GM19025 (cell line): Measurements from ENCODE around the gene RPS19BP1.

ENCODE experiments used
- ATAC-seq: cut with Tn5 transposase; IDR thresholded peaks from one replicate; pipeline ENCODE4 v1.9.1; 2021; ENCODE audit warnings: mild to moderate bottlenecking, low read depth, moderate library complexity; ENCODE audit not compliant: unreplicated experiment

Gene RPS19BP1

DNA sequence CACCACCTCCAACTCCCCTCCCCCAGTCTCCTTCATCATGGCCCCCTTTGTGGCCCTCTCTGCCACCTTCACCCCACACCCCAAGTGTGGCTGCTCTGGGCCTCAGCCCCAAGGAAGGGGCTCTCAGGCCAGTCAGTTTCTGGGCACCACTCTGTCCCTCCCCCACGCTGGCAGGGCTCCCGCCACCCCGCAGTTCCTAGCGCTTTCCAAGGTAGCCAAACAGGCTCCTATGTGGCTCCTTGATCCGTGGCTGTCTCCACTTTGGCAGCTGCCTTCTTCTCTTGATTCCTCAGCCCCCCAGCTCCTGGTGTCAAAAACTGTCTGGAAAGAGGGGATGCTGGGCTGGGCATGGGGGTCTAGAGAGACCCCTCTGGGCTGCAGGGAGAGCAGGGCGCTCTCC lies 27.6 kb upstream of the RPS19BP1 start:
- ATAC-seq, result no peak

DNA sequence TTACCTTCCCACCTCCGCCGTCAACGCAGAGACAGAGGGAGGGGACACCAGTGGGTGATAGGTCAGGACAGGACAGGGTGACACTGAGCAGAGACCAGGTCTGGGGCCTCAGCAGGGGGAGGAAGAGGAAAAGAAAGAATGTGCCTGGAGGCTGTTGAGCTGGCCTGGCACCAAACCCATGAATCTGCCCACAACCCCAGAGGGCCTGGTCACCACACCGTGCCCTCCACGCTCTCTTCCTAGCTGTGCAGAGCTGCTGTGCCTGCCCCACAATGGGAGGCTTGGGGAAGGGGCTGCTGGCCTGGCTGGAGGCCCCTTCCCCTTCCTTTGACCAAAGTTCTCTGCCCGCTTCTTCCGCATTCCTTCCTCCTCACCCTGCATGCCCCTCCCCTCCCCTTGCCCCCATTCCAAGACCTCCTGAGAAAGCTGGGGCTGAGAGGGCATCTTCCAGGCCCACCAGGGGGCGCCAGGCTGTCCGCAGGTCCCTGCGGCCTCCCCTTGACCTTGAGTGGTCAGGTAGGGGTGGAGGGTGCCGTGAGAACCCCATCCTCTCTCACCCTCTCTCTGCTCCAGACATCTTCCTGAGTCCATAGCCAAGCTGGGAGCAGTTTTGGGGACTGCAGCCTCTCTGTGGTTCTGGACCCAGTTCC lies 27.0 kb upstream of the RPS19BP1 start:
- ATAC-seq, result no peak

DNA sequence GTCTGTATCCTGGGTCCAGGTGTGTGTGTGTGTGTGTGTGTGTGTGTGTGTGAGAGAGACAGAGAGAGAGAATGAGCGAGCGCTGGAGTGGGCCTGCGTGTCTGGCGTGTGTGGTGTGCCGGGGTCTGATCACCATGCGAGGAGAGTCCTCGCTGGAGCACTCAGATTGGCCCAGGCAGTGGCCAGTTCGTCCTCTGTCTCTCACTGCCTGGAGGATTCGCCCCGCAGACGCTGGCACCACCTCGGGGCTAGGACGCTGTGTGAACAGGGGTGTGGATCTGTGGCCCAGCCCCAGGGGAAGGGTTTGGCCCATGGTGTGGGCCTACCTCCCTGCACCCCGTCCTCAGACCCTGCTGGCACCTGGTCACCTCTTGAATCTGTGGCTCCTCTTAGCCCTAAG lies 26.4 kb upstream of the RPS19BP1 start:
- no peak for ATAC-seq

DNA sequence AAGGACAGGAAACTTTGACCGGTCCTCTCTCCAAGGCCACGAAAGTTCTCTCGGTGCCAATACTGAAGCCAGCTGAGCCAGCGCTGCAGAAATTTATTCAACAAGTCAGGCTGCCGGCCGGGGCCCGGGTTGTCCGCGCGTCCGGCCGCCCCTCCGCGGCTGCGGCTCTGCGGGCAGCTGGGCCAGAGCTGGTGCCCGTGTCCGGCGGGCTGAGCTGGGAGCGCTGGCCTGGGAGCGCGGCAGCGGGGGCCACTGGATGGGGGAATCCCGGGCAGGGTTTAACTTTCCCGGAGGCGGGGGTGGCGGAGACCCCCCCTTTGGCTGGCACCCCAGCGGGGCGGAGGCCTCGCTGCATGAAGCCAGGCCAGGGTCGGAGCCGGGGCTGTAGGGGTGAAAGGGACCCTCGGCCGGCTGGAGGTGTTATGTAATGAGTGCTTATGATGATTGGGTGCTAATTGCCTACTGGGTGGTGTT lies 25.7 kb upstream of the RPS19BP1 start:
- ATAC-seq, result no peak

DNA sequence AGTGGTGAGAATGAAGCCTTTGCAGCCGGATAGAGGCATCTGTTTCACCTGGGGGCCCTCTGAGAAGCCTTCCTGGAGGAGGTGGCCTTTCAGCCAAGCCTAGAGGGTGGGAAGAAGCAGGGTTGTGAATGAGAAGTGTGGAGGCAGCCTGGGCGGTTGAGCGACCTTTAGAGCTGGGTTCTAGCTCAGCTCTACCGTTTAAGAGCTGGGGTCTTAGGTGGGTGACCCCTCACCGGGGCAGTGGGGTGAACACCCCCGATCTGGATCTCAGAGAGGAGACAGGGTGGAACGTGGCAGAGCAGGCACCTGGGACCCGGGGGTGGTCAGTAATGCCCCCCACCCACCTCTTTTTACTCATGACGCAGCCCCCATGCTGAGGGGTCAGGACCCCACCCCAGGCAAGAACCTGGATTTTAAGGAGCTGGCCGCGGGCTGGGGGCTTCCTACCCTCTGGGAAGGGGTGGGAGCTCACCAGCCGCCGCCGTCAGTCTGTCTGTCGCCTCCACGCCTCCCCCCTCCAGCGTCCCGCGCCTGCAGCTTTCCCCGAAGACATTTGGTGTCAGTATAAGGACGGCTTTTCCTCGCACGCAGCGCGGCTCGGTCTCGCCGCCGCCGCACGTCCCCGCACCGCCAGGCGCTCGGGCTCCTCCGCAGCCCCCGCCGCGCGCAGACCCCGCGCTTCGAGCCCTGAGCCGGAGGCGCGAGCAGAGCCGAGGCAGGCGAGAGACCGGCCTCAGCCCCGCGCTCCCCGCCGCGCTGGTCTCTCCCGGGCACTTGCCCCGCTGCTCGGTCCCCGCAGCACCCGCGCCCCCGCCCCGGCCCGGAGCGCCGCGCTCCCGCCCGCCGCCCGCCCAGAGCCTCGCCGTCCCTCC lies 24.7 kb upstream of the RPS19BP1 start:
- ATAC-seq, result no peak

DNA sequence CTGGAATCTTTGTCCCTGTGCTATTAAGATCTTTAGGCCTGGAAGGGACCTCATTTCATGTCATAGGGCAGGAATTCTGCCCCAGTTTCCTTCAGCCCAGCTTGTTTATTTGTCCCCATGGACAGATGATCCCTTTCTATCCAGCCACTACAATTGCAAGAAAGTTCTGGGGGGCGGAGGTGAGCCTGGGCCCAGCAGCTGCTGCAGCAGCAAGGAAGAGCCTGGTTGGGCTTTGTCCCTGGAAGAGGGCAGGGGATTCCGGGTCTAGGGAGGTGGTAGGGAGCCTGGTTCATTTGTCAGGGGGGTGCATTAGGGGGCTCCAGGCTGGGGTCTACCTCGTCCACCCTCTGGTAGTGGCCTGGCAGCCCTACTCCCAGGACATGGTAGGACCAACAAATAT lies 21.6 kb upstream of the RPS19BP1 start:
- ATAC-seq, result no peak

DNA sequence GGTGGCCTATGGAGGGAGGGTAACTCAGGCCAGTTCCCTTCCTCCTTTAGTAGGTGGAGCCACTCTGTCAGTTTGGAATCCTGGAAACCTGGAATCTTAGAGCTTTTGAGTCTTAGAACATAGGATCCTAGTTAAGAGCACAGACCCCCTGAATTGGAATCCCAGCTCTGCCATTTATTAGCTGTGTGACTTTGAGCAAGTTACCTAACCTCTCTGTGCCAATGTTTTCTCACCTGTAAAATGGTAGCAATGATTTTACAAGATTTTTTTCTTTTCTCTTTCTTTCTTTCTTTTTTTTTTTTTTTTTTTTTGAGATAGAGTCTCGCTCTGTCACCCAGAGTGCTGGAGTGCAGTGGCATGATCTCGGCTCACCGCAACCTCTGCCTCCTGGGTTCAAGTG lies 20.9 kb upstream of the RPS19BP1 start:
- no peak for ATAC-seq

DNA sequence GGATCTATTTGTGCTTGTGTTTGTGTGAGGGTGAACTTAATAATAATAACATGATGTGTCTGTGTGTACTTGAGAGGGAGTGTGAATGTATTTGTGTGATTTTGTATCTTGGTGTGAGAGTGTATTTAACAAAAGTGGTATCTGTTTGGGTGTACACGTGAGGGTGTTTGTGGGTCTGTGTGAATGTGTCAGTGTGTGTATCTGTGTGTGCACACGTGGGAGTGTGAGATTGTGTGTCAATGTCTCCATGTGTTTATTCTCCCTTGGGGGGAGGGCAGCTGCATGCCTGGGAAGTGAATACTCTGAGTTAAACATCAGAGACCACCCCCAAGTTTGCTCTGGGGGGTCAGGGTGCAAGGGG lies 15.0 kb upstream of the RPS19BP1 start:
- ATAC-seq, result no peak

DNA sequence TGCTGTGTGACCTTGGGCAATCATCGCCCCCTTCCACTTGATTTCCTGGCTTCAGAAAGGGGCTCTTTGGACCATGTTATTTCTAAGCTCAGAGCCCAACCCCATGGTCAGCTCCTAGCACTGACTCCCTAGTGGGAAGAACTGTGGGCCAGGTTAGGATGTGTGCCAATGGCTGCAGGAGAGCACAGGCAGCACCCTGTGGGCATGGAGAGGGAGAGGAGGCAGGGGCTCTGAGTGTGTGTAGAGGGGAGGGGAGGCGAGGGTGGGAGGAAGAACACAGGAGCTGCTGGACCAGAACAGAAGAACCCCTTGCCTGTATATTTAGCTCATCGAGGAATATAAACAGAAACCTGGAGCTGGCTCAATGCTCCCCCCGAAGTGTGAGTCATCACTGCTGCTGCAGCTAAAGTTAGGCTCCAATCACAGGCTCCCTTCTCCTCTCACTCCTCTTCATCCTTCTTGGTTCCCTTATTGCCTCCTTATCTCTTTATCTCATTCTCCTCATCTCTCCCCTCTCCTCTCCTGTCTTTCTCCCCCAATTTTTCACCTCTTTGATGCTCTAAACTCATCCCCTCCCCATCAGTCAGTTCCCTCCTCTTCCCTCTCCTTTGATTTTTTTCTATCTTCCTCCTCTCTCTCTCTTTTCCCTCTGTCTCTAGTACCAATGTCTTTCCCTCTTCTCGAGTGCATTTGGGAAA lies 14.5 kb upstream of the RPS19BP1 start:
- ATAC-seq, result no peak

DNA sequence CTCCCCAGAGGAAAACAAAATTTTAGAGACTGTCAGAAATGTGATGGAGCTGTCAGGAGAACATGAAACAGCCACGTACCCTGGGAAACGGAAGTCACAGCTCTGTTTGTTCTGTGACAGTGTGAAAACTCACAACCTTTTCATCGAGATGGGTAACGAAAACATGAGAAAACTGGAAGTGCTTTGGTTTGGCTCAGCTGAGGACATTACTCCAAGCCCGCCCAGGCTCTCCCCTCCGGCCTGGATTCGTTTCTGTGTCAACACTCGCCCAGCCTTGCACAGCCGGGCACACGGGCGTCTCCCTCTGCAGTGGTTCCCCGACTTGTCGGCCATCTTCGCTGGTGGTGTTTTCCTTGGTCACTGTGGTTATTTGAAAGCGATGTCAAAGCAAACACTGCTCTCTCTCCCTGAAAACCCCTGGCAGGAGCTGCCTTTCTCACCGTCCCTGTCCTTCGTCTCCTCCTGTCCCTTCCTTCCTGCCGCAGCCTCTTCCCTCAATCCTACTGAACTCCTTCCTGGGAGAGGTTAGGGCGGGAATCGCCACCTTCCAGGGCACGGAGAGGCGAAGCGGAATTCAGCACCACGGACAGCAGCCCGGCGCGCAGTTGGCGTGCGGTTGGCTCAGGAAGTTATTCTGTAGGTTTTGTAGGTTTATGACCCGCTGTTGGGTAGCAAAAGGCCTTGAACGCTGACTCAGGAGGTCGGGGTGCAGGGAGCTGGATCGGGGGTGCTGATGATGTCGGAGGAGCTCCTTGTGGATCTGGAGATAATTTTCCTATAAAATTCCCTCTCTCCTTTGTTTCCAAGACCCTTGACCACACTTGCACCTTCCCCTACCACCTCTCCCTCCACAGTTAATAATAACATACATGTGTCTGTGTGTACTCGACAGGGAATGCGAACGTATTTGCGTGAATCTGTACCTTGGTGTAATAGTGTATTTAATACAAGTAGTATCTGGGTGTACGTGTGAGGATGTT lies 13.1 kb upstream of the RPS19BP1 start:
- ATAC-seq, result no peak

DNA sequence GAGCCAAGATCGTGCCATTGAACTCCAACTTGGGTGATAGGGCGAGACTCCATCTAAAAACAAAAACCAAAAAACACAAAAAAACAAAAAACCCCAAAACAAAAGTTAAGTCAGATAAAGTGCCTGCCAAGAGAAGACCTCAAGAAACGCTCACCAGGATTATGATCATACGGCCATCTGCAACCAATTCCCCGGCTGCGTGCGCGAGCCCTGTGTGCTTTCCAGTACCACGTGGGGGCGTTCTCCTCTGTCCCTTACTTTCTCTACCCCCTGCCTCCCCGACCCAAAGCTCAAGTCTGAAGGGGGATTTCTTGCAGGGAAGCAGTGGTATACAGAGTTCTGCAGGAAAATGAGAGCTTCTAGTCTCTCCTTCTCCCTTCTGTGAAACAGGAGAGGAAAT lies 10.5 kb upstream of the RPS19BP1 start:
- ATAC-seq, result no peak

DNA sequence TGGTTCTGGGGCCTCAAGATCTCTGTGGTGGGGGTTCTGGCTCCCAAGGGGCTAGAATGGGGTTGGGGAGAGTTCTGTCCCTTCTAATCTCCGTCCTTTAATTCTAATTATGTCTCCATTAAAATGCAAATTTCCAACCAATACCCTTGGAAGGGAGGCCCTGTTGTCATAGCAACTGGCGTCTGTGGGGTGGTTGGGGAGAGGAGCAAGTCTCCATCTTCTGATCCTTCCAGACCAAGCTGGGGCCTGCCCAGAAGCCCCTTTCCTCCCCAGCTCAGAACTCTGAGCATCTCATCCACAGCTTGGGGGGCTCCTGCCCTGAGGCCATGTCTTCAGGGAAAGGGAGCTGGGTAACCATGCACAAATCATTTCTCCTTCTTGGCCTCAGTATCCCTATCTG lies 5.4 kb upstream of the RPS19BP1 start:
- ATAC-seq, result no peak

DNA sequence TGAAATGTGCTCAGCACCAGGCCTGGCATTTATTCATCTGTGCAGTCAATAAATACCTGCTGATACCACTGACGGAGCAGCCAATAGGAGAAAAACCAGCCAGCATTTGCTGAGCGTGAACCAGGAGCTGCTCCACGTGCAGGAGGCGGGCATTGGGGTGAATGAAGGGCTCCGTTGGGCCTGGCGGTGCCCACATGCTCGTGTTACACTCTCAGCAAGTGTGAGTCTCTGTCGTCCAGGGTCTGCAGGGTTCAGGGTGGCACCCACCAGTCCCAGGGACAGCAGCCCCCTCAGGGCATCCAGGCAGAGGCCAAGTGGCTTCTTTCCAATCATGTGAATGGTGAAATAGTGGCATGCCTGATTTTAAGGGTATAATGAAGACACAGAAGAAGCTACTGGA lies 4.2 kb upstream of the RPS19BP1 start:
- ATAC-seq, result no peak

DNA sequence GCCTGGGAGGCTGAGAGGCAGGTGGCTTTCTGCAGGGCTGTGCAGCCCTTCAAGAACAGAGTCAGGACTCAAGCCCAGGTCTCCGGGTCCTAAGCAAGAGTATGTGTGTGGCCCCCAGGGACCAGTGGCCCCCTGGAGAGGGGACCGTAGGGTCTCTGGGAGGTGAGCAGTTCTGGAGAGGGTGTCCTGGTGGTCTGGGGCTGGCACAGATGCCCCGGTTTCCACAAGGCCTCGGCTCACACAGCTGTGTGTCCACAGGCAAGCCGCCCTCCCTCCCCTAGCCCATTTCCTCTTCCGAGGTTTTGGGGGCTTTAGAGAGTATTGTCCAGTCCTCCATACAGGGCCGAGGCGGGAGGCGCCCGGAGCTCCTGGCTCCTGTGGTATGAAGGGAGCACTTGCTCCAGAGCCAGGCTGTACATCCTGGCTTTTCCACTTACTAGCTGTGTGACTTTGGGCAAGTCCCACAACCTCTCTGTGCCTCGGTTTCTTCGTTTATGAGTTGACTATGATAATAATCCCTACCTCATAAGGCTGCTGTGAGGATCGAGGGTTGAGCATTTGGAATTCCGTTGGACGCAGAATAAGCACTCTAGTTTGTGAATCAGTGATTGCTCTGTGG lies 3.4 kb upstream of the RPS19BP1 start:
- ATAC-seq, result no peak

DNA sequence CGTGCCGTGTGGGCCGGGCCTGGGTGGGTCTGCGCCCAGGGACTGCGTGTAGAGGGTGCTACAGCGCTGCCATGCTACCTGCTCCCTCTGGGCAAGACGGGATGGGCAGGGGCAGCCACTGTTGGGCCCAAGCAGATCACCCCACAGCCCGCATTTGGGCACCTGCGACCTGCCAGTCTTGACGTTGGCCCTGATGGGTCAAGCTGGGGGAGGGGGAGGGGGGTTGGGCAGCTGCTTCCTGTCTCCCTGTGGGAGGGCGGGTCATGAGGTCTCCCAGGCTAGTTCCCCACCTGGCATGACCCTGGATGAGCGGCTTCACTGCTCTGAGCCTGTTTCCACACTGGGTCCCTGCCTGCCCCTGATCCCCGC lies 2.8 kb upstream of the RPS19BP1 start:
- ATAC-seq, result no peak

DNA sequence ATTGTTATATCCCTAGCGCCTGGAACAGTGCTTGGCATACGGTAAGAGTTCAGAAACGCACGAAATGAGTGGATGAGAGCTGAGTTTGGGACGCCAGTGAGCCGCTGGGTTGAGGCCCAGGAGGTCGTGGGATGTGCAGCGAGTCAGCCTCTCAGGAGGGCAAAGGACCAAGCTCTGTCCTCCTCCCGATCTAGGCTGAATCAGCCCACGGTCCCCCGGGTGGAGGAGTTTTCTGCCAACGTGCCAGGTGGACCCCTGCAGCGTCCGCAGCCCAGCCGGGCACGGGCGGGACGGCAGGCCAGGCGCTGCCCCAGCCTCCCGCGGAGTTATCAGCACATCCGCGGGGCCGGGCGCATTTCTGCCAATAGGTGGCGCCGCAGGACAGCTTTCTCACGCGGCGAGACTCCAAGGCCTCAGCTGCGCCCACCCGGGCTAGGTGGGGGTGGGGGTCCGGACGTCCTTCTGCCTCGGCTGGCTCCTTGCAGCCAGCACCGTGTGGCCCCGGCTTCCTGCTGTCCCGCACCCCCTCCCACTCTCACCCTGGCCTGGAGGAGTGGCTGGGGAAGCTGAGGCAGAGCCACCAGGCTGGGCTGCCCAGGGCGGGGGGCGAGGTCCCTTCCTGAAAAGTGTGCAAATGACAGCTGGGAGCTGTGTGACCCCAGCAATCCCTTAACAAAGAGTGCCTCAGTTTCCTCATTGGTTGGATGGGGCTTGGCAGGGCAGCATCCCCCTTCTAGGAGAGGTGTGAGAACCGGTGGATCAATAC lies 2.2 kb upstream of the RPS19BP1 start:
- no peak for ATAC-seq

DNA sequence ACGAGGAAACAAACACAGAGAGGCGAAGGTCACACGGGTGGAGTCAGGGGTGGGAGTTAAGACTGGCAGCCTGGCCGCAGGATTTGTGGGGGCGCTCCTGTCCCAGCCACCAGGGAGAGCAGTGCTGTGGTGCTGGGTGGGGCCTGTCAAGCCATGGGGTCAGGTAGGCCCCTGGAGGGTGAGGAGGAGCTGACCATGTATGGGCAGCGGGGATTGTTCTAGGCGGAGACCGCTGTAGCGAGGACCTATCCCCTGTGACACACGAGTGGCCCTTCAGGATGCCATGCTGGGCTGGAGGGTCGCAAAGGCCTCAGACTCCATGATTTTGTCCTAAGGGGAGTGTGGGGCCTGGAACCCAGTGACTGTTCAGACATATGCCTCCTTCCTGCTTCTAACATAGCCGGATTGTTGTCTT lies 1.6 kb upstream of the RPS19BP1 start:
- no peak for ATAC-seq

DNA sequence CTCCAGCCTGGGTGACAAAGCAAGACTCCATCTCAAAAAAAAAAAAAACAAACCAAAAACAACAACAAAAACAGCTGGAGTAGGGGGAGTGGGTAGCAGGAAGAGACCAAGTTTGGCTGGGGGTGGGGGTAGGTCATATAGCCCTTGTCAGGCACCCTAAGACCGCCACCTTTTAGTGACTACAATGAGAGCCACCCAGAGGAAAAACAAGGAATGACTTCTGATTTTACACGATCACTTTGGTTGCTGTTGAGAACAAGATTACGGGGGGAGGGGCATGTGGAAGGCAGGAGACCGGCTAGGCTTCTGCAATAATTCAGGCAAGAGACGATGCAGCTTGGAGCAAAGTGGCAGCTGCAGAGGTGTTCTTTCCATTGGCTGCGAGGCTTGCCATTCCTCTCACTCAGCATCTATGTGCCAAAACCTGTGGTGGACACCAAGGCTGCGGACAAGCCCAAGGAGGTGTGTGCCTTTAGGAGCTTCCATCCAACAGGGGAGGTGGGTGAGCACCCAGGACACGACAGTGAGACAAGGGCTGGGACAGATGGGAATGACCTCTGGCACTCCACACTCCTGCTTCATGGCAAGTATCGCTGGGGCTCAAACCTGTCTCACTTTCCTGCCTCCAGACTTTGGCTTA lies 1.7 kb downstream of the RPS19BP1 start:
- no peak for ATAC-seq

DNA sequence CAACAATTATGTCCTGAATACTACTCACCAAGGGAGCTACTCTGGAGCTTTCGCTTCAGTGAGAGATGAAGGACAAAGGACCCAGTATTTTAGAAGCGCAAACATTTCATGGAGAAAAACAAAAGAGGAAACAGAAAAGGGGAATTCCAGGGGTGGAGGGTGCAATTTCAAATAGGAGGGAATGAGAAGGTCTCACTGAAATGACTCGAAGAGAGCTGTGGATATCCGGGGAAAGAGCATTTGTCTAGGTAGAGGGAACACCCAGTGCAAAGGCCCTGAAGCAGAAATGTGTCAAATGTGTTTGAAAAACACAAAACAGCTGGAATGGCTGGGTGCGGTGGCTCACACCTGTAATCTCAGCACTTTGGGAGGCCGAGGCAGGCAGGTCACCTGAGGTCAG lies 2.4 kb downstream of the RPS19BP1 start:
- ATAC-seq, result no peak
